ENCODE data around the gene CYP2A6. TPM values are rescaled to one million over a fixed set of nuclear protein-coding genes. Genes with fewer than 3 reads are reported as not detected.
"Not testable (repeated sequence)": the region's sequence is repeated elsewhere in the genome, so short reads cannot be mapped to it uniquely, and the experiment has no call there.

The CYP2A6 gene
- total RNA-seq, 1 experiment from 2014 or later: not detected

GRCh38 chr19:40862785-40863184, 12.5 kb upstream of the CYP2A6 start:
- DNase-seq (ENCODE audit: low read depth, low spot score): peak; percentile 70

GRCh38 chr19:40862333-40862732, 12.1 kb upstream of the CYP2A6 start:
- in situ Hi-C loops (cut with HindIII; ENCODE audit: low pct_unique_long_range_greater_than_20kb, low sequenced_read_pairs): no loop called here
- DNase-seq (ENCODE audit: low read depth, low spot score): no peak

More at GRCh38 chr19:40862785-40863184, 12.5 kb upstream of the CYP2A6 start:
- in situ Hi-C loops (cut with HindIII; ENCODE audit: low pct_unique_long_range_greater_than_20kb, low sequenced_read_pairs): no loop called here

- in situ Hi-C loops (cut with HindIII; ENCODE audit: low pct_unique_long_range_greater_than_20kb, low sequenced_read_pairs): no loop called here
- DNase-seq (ENCODE audit: low read depth, low spot score): no peak
These were observed 7.9 kb upstream of the CYP2A6 start for GRCh38 chr19:40858109-40858508.

- DNase-seq (ENCODE audit: low read depth, low spot score); in situ Hi-C loops (cut with HindIII; ENCODE audit: low pct_unique_long_range_greater_than_20kb, low sequenced_read_pairs): not testable (repeated sequence)
These were observed 2.4 kb upstream of the CYP2A6 start for GRCh38 chr19:40852467-40853152.

- in situ Hi-C loops (cut with HindIII; ENCODE audit: low pct_unique_long_range_greater_than_20kb, low sequenced_read_pairs); DNase-seq (ENCODE audit: low read depth, low spot score): not testable (repeated sequence)
These were observed 3.5 kb downstream of the CYP2A6 start for GRCh38 chr19:40846722-40847121.

GRCh38 chr19:40843653-40844052, 6.6 kb downstream of the CYP2A6 start:
- in situ Hi-C loops (cut with HindIII; ENCODE audit: low pct_unique_long_range_greater_than_20kb, low sequenced_read_pairs); DNase-seq (ENCODE audit: low read depth, low spot score): not testable (repeated sequence)

- DNase-seq (ENCODE audit: low read depth, low spot score); in situ Hi-C loops (cut with HindIII; ENCODE audit: low pct_unique_long_range_greater_than_20kb, low sequenced_read_pairs): not testable (repeated sequence)
These were observed 7.1 kb downstream of the CYP2A6 start for GRCh38 chr19:40842997-40843652.

GRCh38 chr19:40842012-40842411, 8.2 kb downstream of the CYP2A6 start:
- DNase-seq (ENCODE audit: low read depth, low spot score); in situ Hi-C loops (cut with HindIII; ENCODE audit: low pct_unique_long_range_greater_than_20kb, low sequenced_read_pairs): not testable (repeated sequence)

- DNase-seq (ENCODE audit: low read depth, low spot score); in situ Hi-C loops (cut with HindIII; ENCODE audit: low pct_unique_long_range_greater_than_20kb, low sequenced_read_pairs): not testable (repeated sequence)
These were observed 11.8 kb downstream of the CYP2A6 start for GRCh38 chr19:40838477-40838876.

- DNase-seq (ENCODE audit: low read depth, low spot score): no peak
- in situ Hi-C loops (cut with HindIII; ENCODE audit: low pct_unique_long_range_greater_than_20kb, low sequenced_read_pairs): no loop called here
These were observed 13.4 kb downstream of the CYP2A6 start for GRCh38 chr19:40836754-40837429.

GRCh38 chr19:40833728-40834533, 16.3 kb downstream of the CYP2A6 start:
- in situ Hi-C loops (cut with HindIII; ENCODE audit: low pct_unique_long_range_greater_than_20kb, low sequenced_read_pairs): not testable (repeated sequence)
- peak; percentile 77 for DNase-seq (ENCODE audit: low read depth, low spot score)

- DNase-seq (ENCODE audit: low read depth, low spot score); in situ Hi-C loops (cut with HindIII; ENCODE audit: low pct_unique_long_range_greater_than_20kb, low sequenced_read_pairs): not testable (repeated sequence)
These were observed 17.8 kb downstream of the CYP2A6 start for GRCh38 chr19:40832431-40832790.

GRCh38 chr19:40831502-40832430, 18.5 kb downstream of the CYP2A6 start:
- peak; percentile 79 for DNase-seq (ENCODE audit: low read depth, low spot score)
- in situ Hi-C loops (cut with HindIII; ENCODE audit: low pct_unique_long_range_greater_than_20kb, low sequenced_read_pairs): no loop called here

GRCh38 chr19:40830741-40831140, 19.5 kb downstream of the CYP2A6 start:
- DNase-seq (ENCODE audit: low read depth, low spot score); in situ Hi-C loops (cut with HindIII; ENCODE audit: low pct_unique_long_range_greater_than_20kb, low sequenced_read_pairs): not testable (repeated sequence)

GRCh38 chr19:40829205-40829604, 21.0 kb downstream of the CYP2A6 start:
- in situ Hi-C loops (cut with HindIII; ENCODE audit: low pct_unique_long_range_greater_than_20kb, low sequenced_read_pairs): no loop called here

GRCh38 chr19:40827386-40828247, 22.6 kb downstream of the CYP2A6 start:
- DNase-seq (ENCODE audit: low read depth, low spot score): no peak
- in situ Hi-C loops (cut with HindIII; ENCODE audit: low pct_unique_long_range_greater_than_20kb, low sequenced_read_pairs): no loop called here

More at GRCh38 chr19:40829205-40829604, 21.0 kb downstream of the CYP2A6 start:
- no peak for DNase-seq (ENCODE audit: low read depth, low spot score)
